ENCODE results near the gene CYB561. TPM values are rescaled to one million over a fixed set of nuclear protein-coding genes. Genes with fewer than 3 reads are reported as not detected.

The CYB561 gene
- total RNA-seq, 1 experiment from 2014 or later = 40.1 TPM

- CTCF ChIA-PET = interaction anchor here (1.2 kb wide), 1 partner anchor 16 kb away, joined by 4 read pairs; no protein-coding TSS in a partner anchor
- no peak for ATAC-seq
- Histone ChIP-seq H3K36me3 (ENCODE audit: control insufficient read depth, insufficient read depth, low read length) (no peaks in the 10 kb centered on the region), H3K4me1 (ENCODE audit: control insufficient read depth, insufficient read depth, low read length) (peaks cover 45% of the 10 kb centered on the region), H3K9me3 (ENCODE audit: control insufficient read depth, insufficient read depth, low read depth, low read length) (no peaks in the 10 kb centered on the region), H3K4me3 (ENCODE audit: low read depth in 2 of 2, low read length in 2 of 2) (no peak overlapping the region), H3K27me3 (ENCODE audit: control insufficient read depth, insufficient read depth, low read length) (no peaks in the 10 kb centered on the region), H3K27ac (ENCODE audit: low read length) (no peak overlapping the region)
- in situ Hi-C loops (cut with HindIII; ENCODE audit: low pct_unique_long_range_greater_than_20kb, low sequenced_read_pairs) (no loop called here), intact Hi-C loops (cut with micrococcal nuclease; ENCODE audit: unreplicated experiment) (no loop called here)
- BruUV-seq (replicated peaks) = no TSS peak
- no peak for DNase-seq (ENCODE audit: low read depth, low spot score)
- TF ChIP-seq POLR2AphosphoS5 (IDR thresholded peaks at IDR 0.05; ENCODE audit: low read depth, low read length) = no peak
- POLR2A ChIA-PET = no interaction called here
Measured at GRCh38 chr17:63440770-63441335, 5.3 kb downstream of the CYB561 start.

DNA sequence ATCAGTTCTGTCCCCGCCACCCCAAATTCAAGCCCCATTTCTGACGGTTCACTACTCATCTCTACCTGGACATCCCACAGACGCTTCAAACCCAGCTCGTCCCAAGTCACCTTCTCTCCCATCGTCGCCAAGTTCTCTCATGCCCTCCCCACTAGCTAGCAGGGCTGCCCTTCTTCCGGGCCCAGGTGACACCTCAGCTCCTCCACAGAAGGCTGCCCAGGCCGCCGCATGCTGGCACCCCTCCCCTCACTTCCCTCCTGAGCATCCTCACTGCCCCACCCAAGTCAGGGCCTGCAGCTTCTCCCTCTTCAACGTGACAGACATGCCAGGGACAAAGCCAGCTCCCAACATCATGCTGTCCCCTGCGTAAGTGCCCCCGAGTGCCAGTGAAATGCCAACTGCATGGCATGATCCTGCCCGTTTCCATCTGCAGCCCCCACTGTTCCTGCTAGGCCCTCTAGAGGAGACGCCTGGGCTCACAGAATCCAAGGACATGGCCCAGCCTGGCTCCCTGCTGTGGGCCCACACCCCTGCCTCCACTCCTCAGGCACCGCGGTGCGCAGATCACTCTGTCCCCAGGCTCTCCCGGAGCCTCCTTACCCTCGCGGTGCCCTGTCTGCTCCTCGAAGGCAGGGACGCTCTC is 5.9 kb downstream of the CYB561 start:
- ATAC-seq (no peak), DNase-seq (ENCODE audit: low read depth, low spot score) (no peak)
- Histone ChIP-seq H3K9me3 (ENCODE audit: control insufficient read depth, insufficient read depth, low read depth, low read length) (no peaks in the 10 kb centered on the region), H3K27ac (ENCODE audit: low read length) (no peak overlapping the region), H3K4me1 (ENCODE audit: control insufficient read depth, insufficient read depth, low read length) (peaks cover 50% of the 10 kb centered on the region), H3K36me3 (ENCODE audit: control insufficient read depth, insufficient read depth, low read length) (no peaks in the 10 kb centered on the region), H3K27me3 (ENCODE audit: control insufficient read depth, insufficient read depth, low read length) (no peaks in the 10 kb centered on the region), H3K4me3 (ENCODE audit: low read depth in 2 of 2, low read length in 2 of 2) (no peak overlapping the region)
- POLR2A ChIA-PET = no interaction called here
- no peak for TF ChIP-seq POLR2AphosphoS5 (IDR thresholded peaks at IDR 0.05; ENCODE audit: low read depth, low read length)
- TF ChIP-seq, protein P1, sequence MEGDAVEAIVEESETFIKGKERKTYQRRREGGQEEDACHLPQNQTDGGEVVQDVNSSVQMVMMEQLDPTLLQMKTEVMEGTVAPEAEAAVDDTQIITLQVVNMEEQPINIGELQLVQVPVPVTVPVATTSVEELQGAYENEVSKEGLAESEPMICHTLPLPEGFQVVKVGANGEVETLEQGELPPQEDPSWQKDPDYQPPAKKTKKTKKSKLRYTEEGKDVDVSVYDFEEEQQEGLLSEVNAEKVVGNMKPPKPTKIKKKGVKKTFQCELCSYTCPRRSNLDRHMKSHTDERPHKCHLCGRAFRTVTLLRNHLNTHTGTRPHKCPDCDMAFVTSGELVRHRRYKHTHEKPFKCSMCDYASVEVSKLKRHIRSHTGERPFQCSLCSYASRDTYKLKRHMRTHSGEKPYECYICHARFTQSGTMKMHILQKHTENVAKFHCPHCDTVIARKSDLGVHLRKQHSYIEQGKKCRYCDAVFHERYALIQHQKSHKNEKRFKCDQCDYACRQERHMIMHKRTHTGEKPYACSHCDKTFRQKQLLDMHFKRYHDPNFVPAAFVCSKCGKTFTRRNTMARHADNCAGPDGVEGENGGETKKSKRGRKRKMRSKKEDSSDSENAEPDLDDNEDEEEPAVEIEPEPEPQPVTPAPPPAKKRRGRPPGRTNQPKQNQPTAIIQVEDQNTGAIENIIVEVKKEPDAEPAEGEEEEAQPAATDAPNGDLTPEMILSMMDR (IDR thresholded peaks at IDR 0.05) = 0 out of 2 replicates have a peak, but pooled peaks have one; percentile 11
- no TSS peak for BruUV-seq (replicated peaks)
- in situ Hi-C loops (cut with HindIII; ENCODE audit: low pct_unique_long_range_greater_than_20kb, low sequenced_read_pairs) (no loop called here), intact Hi-C loops (cut with micrococcal nuclease; ENCODE audit: unreplicated experiment) (no loop called here)
- CTCF ChIA-PET = interaction anchor here (0.6 to 1.2 kb wide), 4 partner anchors 12 to 394 kb away, joined by 3 to 9 read pairs (median 4); no protein-coding TSS in a partner anchor

DNA sequence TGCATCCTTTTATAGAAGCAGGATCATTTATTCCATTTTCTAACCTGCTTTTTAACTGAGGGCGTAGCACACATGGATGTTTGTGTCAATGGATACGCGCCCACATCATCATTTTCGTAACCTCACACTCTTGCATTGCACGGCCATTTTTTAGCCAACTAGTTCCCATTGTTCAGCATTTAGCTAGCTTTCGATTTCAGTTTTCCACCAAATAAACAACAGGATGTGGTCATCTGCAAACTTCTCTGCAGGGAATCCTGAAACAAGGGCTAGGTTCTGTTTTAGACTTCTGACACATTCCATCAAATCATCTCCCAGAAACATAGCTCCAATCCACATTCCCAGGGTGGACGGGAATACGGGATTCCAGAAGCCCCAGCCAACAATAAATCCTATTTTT is 6.4 kb downstream of the CYB561 start:
- POLR2A ChIA-PET = no interaction called here
- intact Hi-C loops (cut with micrococcal nuclease; ENCODE audit: unreplicated experiment) = no loop called here
- no TSS peak for BruUV-seq (replicated peaks)

More for the DNA sequence above, 6.4 kb downstream of the CYB561 start:
- Histone ChIP-seq H3K27me3 (ENCODE audit: control insufficient read depth, insufficient read depth, low read length) (no peaks in the 10 kb centered on the region), H3K4me3 (ENCODE audit: low read depth in 2 of 2, low read length in 2 of 2) (no peak overlapping the region), H3K9me3 (ENCODE audit: control insufficient read depth, insufficient read depth, low read depth, low read length) (no peaks in the 10 kb centered on the region), H3K27ac (ENCODE audit: low read length) (peak overlapping the region; percentile 46; the same call in 1 of the 2 replicates), H3K4me1 (ENCODE audit: control insufficient read depth, insufficient read depth, low read length) (peaks cover 51% of the 10 kb centered on the region), H3K36me3 (ENCODE audit: control insufficient read depth, insufficient read depth, low read length) (no peaks in the 10 kb centered on the region)
- in situ Hi-C loops (cut with HindIII; ENCODE audit: low pct_unique_long_range_greater_than_20kb, low sequenced_read_pairs) = no loop called here
- CTCF ChIA-PET = interaction anchor here (0.6 to 1.2 kb wide), 4 partner anchors 11 to 393 kb away, joined by 3 to 9 read pairs (median 4); no protein-coding TSS in a partner anchor
- TF ChIP-seq TCF7L2 (IDR thresholded peaks at IDR 0.05; ENCODE audit: low read depth, low read length) (no peak), REST (IDR thresholded peaks at IDR 0.05; ENCODE audit: insufficient read depth in 1 of 2, low read depth in 2 of 2, low read length in 1 of 2) (no peak), SIN3A (IDR thresholded peaks at IDR 0.05; ENCODE audit: borderline replicate concordance, insufficient read depth, low read depth, low read length) (no peak), POLR2AphosphoS5 (IDR thresholded peaks at IDR 0.05; ENCODE audit: low read depth, low read length) (no peak)
- TF ChIP-seq, protein P1 (IDR thresholded peaks at IDR 0.05) = no peak
- DNase-seq (ENCODE audit: low read depth, low spot score) (no peak), ATAC-seq (no peak)

All from Panc1 (cell line).